Activated CD8-positive, alpha-beta T cell treated with anti-CD3 and anti-CD28 coated beads for 36 hours (primary cell): ENCODE data around the gene MDC1. TPM values are rescaled to one million over a fixed set of nuclear protein-coding genes. Genes with fewer than 3 reads are reported as not detected.

Source experiments
- ATAC-seq: fragments of 200-7000 bp; cut with Tn5 transposase; one replicate; pipeline ENCODE4 v1.10.0; 2021; ENCODE audit warnings: mild to moderate bottlenecking, moderate library complexity
- CTCF ChIA-PET: fragments of 350-600 bp; sonication (Branson Sonifier 250); formaldehyde crosslinking; loops from one replicate; lab custom pipeline; 2021; ENCODE audit warnings: antibody characterized with exemption; lab: Charles Lee
- POLR2A ChIA-PET: fragments of 350-600 bp; sonication (Branson Sonifier 250); formaldehyde crosslinking; loops from one replicate; lab custom pipeline; 2021; ENCODE audit warnings: antibody characterized with exemption; lab: Charles Lee
- DNase-seq: peaks from one replicate; pipeline ENCODE4 v3.0.0-alpha.2; 2020
- H3K27ac Mint-ChIP-seq: one replicate; pipeline ENCODE4 v1.8.0; 2021; ENCODE audit warnings: mild to moderate bottlenecking, mixed read lengths
- H3K27me3 Mint-ChIP-seq: one replicate; pipeline ENCODE4 v1.8.0; 2021; ENCODE audit warnings: mixed read lengths
- H3K36me3 Mint-ChIP-seq: one replicate; pipeline ENCODE4 v1.8.0; 2021; ENCODE audit warnings: low read depth, mixed read lengths
- H3K4me1 Mint-ChIP-seq: one replicate; pipeline ENCODE4 v1.8.0; 2021; ENCODE audit warnings: low read depth, mixed read lengths
- H3K4me3 Mint-ChIP-seq: one replicate; pipeline ENCODE4 v1.8.0; 2021; ENCODE audit warnings: mild to moderate bottlenecking, moderate library complexity, mixed read lengths
- H3K9me3 Mint-ChIP-seq: one replicate; pipeline ENCODE4 v1.8.0; 2021; ENCODE audit warnings: mixed read lengths
- CTCF ChIP-seq: fragments of 200-600 bp; IDR thresholded peaks from one replicate; pipeline ENCODE4 v1.8.0; 2022; ENCODE audit warnings: antibody characterized with exemption, mild to moderate bottlenecking
- intact Hi-C: fragments of 100-400 bp; cut with micrococcal nuclease; formaldehyde crosslinking; loops from one replicate; pipeline ENCODE4 v1.10.0; 2022
- total RNA-seq, 2 experiments: library from RNA; stranded (reverse); gene quantifications; one replicate each; pipeline ENCODE4 v1.2.3, GENCODE V29; 2021

Gene MDC1
- total RNA-seq, 2 experiments from 2014 or later, result 80.4 to 90.7 TPM

GRCh38 chr6:30747300-30747687 lies 30.2 kb upstream of the MDC1 start:
- ChIA-PET POLR2A (interaction anchor here (0.6 to 3.0 kb wide), 7 partner anchors 14 to 130 kb away, joined by 3 to 9 read pairs (median 4); no protein-coding TSS in a partner anchor), CTCF (interaction anchor here (0.7 to 1.5 kb wide), 7 partner anchors 16 to 1176 kb away, joined by 3 to 8 read pairs (median 4); partner anchors contain the start of gene VARS2)
- DNase-seq (no peak), ATAC-seq (no peak)
- Mint-ChIP-seq H3K4me1 (peaks cover 43% of the 10 kb centered on the region), H3K36me3 (peaks cover 20% of the 10 kb centered on the region), H3K27me3 (no peaks in the 10 kb centered on the region), H3K9me3 (no peaks in the 10 kb centered on the region), H3K4me3 (no peak overlapping the region), H3K27ac (peak overlapping the region; percentile 4)
- intact Hi-C loops, result no loop called here
- TF ChIP-seq CTCF, result no peak

- CTCF ChIA-PET, result interaction anchor here (0.7 to 2.4 kb wide), 11 partner anchors 11 to 140 kb away, joined by 3 to 9 read pairs (median 4); partner anchors contain the start of gene DDR1
- POLR2A ChIA-PET, result interaction anchor here (0.7 to 10.9 kb wide), 24 partner anchors 9 to 251 kb away, joined by 3 to 212 read pairs (median 5); partner anchors contain the start of genes MRPS18B, PPP1R10 and TUBB
Measured at GRCh38 chr6:30744054-30744805, 27.1 kb upstream of the MDC1 start, which contains the start of gene IER3. Gene IER3 (minus strand): TSS chr6:30744547. CDS start chr6:30744518, 29 bp downstream.

GRCh38 chr6:30743099-30744053 lies 26.3 kb upstream of the MDC1 start:
- CTCF ChIA-PET, result interaction anchor here (0.7 to 2.4 kb wide), 8 partner anchors 14 to 86 kb away, joined by 3 to 9 read pairs (median 4); no protein-coding TSS in a partner anchor
- peaks cover 68% of the 10 kb centered on the region for H3K4me1 Mint-ChIP-seq

More at GRCh38 chr6:30744054-30744805, 27.1 kb upstream of the MDC1 start, which contains the start of gene IER3:
- Mint-ChIP-seq H3K27ac (peak within 1 kb of the TSS; percentile 94), H3K27me3 (no peaks in the 10 kb centered on the region), H3K36me3 (peaks cover 50% of the 10 kb centered on the region), H3K4me3 (peak within 1 kb of the TSS; percentile 99), H3K4me1 (peaks cover 63% of the 10 kb centered on the region), H3K9me3 (no peaks in the 10 kb centered on the region)
- peak; percentile 56 for ATAC-seq
- TF ChIP-seq CTCF, result peak; percentile 35
- peak; percentile 94 for DNase-seq
- intact Hi-C loops, result loop anchor here (2.0 to 5.0 kb wide), 2 partner anchors 25 to 43 kb away; no protein-coding TSS in a partner anchor

More at GRCh38 chr6:30743099-30744053, 26.3 kb upstream of the MDC1 start:
- DNase-seq (peak; percentile 60), ATAC-seq (no peak)
- H3K27me3 Mint-ChIP-seq, result no peaks in the 10 kb centered on the region
- H3K27ac Mint-ChIP-seq, result peak overlapping the region; percentile 94
- no peak for TF ChIP-seq CTCF
- peak overlapping the region; percentile 99 for H3K4me3 Mint-ChIP-seq
- no peaks in the 10 kb centered on the region for H3K9me3 Mint-ChIP-seq
- POLR2A ChIA-PET, result interaction anchor here (0.7 to 10.9 kb wide), 25 partner anchors 10 to 250 kb away, joined by 3 to 212 read pairs (median 5); partner anchors contain the start of genes MRPS18B, PPP1R10 and TUBB
- peaks cover 58% of the 10 kb centered on the region for H3K36me3 Mint-ChIP-seq
- intact Hi-C loops, result loop anchor here (2.0 to 5.0 kb wide), 2 partner anchors 25 to 44 kb away; no protein-coding TSS in a partner anchor
